Measurements from ENCODE around the gene PIP5K1B. TPM values are rescaled to one million over a fixed set of nuclear protein-coding genes. Genes with fewer than 3 reads are reported as not detected.

The PIP5K1B gene
- total and polyA plus RNA-seq, 12 donors, result 2.1 to 24.0 (median 9.7) TPM

DNA sequence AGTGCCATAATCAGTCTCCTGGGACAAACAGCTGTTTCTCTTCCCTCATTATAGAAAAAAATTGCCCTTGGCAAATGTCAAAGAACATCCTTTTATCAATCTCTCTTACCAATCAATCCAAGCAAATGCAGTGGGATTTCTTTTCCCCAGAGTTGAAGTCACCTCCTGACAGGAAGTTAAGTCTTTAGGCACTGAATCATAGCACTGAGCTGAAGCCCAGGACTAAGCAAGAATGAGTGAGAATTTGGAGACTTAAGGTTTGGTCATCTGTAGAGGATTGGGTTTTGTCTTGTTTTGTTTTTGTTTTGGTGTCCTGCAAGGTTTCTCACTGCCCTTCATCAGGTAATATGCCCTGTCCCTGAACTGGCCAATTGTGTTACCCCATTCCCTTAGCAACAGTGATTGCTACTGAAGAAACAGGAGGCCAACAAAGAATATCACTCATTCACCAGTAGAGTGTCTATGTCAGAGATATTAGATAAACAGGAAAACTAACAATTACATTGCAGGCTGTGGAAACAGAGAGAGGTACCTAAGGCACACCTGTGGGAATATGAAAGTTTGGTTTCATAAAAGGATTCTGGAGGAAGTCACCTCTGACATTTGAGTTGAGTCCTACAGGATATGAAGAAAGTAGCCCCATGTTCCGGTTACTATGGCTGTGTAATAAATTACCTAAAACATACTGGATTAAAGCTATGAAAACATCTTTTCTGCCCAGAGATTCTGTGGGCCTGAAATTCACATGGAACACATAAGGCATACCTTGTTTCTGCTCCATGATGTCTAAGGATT lies 326.0 kb downstream of the PIP5K1B start:
- 54 to 75% (median 69%) methylated on average over 1 of the region's 1 CpG for WGBS, 4 donors
- intact Hi-C loops (cut with DNase I), result no loop called here
- no peaks in the 10 kb centered on the region for H3K9me3 ChIP-seq (replicated peaks in 1 of 3)
- H3K4me1 ChIP-seq (replicated peaks in 1 of 2), result peaks cover 0 to 8% of the 10 kb centered on the region in 2 donors
- H3K36me3 ChIP-seq (replicated peaks in 1 of 2), result no peaks in the 10 kb centered on the region
- H3K4me3 ChIP-seq, result no peak overlapping the region
- no peak for DNase-seq
- no peak for TF ChIP-seq POLR2A (IDR thresholded peaks at IDR 0.05)
- H3K27me3 ChIP-seq, result no peaks in the 10 kb centered on the region
- no peak overlapping the region for H3K27ac ChIP-seq

DNA sequence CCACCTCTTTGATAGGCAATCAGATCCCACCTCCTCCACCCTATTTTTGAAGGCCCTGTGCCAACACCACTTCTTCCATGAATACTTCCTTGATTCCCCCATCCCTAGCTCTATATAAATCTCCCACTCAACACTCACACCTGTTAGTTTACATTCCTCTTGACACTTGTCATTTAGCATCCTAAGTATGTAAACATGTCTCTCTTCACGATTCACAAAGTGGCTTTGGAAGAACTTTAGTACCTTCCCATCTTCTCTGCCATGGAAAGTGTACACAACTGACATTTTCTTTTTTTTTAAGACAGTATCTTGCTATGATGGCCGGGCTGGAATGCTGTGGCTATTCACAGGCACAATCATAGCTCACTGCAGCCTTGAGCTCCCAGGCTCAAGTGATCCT lies 329.0 kb downstream of the PIP5K1B start:
- DNase-seq, result no peak
- Histone ChIP-seq H3K36me3 (replicated peaks in 1 of 2) (no peaks in the 10 kb centered on the region), H3K27me3 (no peaks in the 10 kb centered on the region), H3K27ac (no peak overlapping the region), H3K9me3 (replicated peaks in 1 of 3) (no peaks in the 10 kb centered on the region), H3K4me3 (no peak overlapping the region), H3K4me1 (replicated peaks in 1 of 2) (peaks cover 4 to 9% of the 10 kb centered on the region in 2 donors)
- WGBS, 4 donors, result 71 to 80% (median 77%) methylated on average over 2 of the region's 2 CpGs
- TF ChIP-seq, protein P1, sequence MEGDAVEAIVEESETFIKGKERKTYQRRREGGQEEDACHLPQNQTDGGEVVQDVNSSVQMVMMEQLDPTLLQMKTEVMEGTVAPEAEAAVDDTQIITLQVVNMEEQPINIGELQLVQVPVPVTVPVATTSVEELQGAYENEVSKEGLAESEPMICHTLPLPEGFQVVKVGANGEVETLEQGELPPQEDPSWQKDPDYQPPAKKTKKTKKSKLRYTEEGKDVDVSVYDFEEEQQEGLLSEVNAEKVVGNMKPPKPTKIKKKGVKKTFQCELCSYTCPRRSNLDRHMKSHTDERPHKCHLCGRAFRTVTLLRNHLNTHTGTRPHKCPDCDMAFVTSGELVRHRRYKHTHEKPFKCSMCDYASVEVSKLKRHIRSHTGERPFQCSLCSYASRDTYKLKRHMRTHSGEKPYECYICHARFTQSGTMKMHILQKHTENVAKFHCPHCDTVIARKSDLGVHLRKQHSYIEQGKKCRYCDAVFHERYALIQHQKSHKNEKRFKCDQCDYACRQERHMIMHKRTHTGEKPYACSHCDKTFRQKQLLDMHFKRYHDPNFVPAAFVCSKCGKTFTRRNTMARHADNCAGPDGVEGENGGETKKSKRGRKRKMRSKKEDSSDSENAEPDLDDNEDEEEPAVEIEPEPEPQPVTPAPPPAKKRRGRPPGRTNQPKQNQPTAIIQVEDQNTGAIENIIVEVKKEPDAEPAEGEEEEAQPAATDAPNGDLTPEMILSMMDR (IDR thresholded peaks at IDR 0.05), result no peak
- no peak for TF ChIP-seq POLR2A (IDR thresholded peaks at IDR 0.05)
- intact Hi-C loops (cut with DNase I), result no loop called here

DNA sequence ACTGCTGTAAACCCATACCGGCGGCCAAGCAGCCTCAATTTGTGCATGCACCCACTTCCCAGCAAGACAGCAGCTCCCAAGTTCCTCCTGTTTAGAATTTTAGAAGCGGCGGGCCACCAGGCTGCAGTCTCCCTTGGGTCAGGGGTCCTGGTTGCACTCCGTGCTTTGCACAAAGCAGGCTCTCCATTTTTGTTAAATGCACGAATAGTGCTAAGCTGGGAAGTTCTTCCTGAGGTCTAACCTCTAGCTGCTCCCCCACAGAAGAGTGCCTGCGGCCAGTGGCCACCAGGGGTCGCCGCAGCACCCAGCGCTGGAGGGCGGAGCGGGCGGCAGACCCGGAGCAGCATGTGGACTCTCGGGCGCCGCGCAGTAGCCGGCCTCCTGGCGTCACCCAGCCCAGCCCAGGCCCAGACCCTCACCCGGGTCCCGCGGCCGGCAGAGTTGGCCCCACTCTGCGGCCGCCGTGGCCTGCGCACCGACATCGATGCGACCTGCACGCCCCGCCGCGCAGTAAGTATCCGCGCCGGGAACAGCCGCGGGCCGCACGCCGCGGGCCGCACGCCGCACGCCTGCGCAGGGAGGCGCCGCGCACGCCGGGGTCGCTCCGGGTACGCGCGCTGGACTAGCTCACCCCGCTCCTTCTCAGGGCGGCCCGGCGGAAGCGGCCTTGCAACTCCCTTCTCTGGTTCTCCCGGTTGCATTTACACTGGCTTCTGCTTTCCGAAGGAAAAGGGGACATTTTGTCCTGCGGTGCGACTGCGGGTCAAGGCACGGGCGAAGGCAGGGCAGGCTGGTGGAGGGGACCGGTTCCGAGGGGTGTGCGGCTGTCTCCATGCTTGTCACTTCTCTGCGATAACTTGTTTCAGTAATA lies 330.6 kb downstream of the PIP5K1B start, which contains the start of gene FXN:
Gene FXN, plus strand, starts transcription at position 315 of the 871 bp plus-strand sequence. Its CDS starts 31 bp downstream, at position 346.
- TF ChIP-seq, protein P1 (IDR thresholded peaks at IDR 0.05), result peak; percentile 85 to 99 (median 94)
- peak; percentile 55 to 71 for TF ChIP-seq POLR2A (IDR thresholded peaks at IDR 0.05)
- intact Hi-C loops (cut with DNase I), result no loop called here

DNA sequence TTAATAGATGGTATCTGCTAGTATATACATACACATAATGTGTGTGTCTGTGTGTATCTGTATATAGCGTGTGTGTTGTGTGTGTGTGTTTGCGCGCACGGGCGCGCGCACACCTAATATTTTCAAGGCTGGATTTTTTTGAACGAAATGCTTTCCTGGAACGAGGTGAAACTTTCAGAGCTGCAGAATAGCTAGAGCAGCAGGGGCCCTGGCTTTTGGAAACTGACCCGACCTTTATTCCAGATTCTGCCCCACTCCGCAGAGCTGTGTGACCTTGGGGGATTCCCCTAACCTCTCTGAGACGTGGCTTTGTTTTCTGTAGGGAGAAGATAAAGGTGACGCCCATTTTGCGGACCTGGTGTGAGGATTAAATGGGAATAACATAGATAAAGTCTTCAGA lies 331.3 kb downstream of the PIP5K1B start:
- H3K4me3 ChIP-seq, result peak overlapping the region; percentile 72 to 96 (median 86)
- no peak for TF ChIP-seq POLR2A (IDR thresholded peaks at IDR 0.05)
- TF ChIP-seq, protein P1 (IDR thresholded peaks at IDR 0.05), result no peak
- H3K36me3 ChIP-seq (replicated peaks in 1 of 2), result no peaks in the 10 kb centered on the region
- peaks cover 4 to 9% of the 10 kb centered on the region in 2 donors for H3K4me1 ChIP-seq (replicated peaks in 1 of 2)
- no peaks in the 10 kb centered on the region for H3K9me3 ChIP-seq (replicated peaks in 1 of 3)
- peak overlapping the region in 4 of 5 donors; percentile 85 to 94 (median 87) for H3K27ac ChIP-seq
- intact Hi-C loops (cut with DNase I), result no loop called here
- WGBS, 4 donors, result 1 to 12% (median 3%) methylated on average over 14 of the region's 14 CpGs
- peak; percentile 26 to 61 (median 39) for DNase-seq
- H3K27me3 ChIP-seq, result no peaks in the 10 kb centered on the region

More for the DNA sequence above, 330.6 kb downstream of the PIP5K1B start, which contains the start of gene FXN:
- peak within 1 kb of the TSS; percentile 72 to 96 (median 86) for H3K4me3 ChIP-seq
- H3K36me3 ChIP-seq (replicated peaks in 1 of 2), result no peaks in the 10 kb centered on the region
- no peaks in the 10 kb centered on the region for H3K9me3 ChIP-seq (replicated peaks in 1 of 3)
- H3K27me3 ChIP-seq, result no peaks in the 10 kb centered on the region
- peak within 1 kb of the TSS; percentile 72 to 94 (median 86) for H3K27ac ChIP-seq
- peaks cover 4 to 9% of the 10 kb centered on the region in 2 donors for H3K4me1 ChIP-seq (replicated peaks in 1 of 2)
- DNase-seq, result peak; percentile 79 to 91 (median 85)
- 1 to 2% (median 1%) methylated on average over 19 to 75 of the region's 75 CpGs for WGBS, 4 donors
